Measurements from ENCODE around the gene SMAD1. TPM values are rescaled to one million over a fixed set of nuclear protein-coding genes. Genes with fewer than 3 reads are reported as not detected.

Gene SMAD1
- total RNA-seq, 1 experiment from 2014 or later: 15.4 TPM

Other genes with a start within 250 kb of the SMAD1 start
- gene MMAA, start 137.5 kb downstream of the SMAD1 start, total RNA-seq (2021): 4.9 to 5.9 TPM (median 5.0 TPM) in 3 replicates
- gene C4orf51, start 198.3 kb downstream of the SMAD1 start, total RNA-seq (2021): 7.8 to 15.4 TPM (median 8.6 TPM) in 3 replicates